HG03135 (cell line): ENCODE data around the gene SLX4IP.

ENCODE experiments used
- ATAC-seq: cut with Tn5 transposase; IDR thresholded peaks from one replicate; pipeline ENCODE4 v1.9.1; 2021; ENCODE audit warnings: mild to moderate bottlenecking, moderate library complexity; ENCODE audit not compliant: unreplicated experiment

SLX4IP gene

DNA sequence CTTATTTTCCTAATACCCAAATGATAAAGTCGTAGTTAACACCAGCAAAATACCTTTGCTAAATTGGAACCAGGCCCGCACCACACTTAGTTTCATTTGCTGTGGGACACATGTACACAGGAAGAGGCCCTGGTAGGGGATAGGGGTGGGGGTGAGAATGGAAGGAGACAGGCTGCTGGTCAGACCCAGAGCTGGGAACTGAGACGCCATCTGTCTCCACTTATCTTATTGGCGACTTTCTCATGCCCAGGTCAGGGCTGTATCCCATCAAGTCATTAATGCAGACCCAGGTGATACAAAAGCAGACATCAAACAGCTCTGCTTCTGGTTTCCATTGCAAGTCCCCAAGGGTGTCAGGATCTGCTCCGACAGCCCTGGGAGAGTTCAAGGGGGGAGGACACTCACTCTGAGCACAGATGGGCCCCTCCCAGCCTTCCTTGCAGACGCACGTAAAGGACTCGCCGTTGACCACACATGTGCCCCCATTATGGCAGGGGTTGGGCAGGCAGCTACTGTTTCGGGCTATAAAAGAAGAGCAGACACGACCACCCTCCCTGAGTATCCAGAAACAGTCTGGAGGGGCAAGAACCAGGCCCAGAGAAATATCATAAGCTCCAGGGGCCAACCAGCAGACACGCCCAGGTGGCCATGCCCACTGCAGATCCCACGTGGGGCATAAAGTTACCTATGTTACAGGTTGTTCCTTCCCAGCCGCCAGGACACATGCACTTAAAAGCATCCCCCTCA lies 209.5 kb downstream of the SLX4IP start:
- ATAC-seq: no peak

DNA sequence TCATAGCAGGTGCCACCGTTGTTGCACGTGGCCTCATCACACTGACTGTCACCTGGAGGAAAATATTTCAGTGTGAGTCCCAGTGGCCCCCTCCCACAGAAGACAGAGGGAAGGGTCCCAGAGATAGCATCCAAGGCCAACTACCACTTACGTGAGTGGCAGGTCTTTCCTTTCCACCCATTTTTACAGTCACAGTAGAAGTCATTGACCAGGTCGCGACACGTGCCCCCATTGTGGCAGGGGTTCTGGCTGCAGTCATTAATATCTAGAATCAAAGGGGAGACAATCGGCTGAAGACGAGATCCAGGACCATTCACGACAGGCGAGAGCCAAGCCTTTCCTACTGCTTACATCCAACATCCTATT lies 210.1 kb downstream of the SLX4IP start:
- ATAC-seq: no peak

DNA sequence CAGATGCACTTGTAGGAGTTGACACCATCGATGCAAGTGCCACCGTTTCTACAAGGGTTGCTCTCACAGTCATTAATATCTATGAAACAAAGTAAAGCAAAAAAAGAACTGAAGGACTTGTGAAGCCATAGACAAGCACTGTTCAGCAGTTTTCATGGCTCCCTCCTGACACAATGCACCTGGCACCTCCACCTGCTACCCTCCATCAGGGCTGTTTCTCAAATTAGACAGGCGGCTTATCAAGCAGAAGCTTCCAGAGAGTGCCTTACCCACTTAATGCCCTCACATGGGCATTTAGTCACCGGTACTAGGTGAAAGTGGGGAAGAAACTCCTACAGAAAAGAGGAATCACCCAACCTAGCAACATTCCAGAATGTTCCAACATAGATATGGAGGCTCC lies 210.9 kb downstream of the SLX4IP start:
- ATAC-seq: no peak

DNA sequence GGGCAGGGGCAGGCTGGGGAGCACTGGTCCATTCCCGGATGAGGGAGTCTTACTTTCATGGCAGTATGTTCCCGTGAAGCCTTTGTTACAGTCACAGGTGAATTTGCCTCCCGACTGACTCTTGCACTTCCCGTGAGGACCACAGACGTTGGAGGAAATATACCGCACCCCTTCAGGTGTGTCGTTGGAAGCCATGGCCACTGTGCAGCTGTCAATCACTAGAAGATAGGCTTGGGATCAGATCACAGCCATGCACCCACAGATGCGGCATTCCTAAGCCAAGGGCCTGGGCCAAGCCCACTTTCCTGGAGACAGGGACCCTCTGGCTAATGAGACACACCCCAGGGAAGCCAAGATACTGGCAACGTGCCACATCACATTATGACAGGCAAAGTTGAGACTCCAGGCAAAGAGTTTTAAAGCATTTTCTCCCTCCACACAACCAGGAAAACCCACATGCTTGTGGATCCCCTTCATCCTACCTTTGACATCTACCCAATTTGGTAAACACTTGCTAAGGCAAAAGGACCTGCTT lies 211.8 kb downstream of the SLX4IP start:
- no peak for ATAC-seq

DNA sequence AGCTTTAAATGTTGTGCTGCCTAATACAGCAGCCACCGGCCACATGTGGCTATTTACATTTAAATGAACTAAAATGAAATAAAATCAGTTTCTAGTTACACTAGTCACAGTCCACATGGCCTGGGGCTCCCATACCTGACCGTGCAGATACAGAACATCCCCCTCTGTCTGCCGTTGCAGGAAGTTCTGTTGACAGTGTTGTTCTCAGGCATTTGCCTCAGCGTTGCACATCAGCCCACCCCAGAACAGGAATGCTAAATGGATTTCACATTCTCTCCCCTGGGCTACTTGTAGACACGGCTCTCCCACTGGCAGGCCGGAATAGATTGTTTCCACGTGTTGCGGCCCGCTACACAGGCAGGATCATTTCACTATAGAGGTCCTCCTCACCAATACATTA lies 212.4 kb downstream of the SLX4IP start:
- no peak for ATAC-seq

DNA sequence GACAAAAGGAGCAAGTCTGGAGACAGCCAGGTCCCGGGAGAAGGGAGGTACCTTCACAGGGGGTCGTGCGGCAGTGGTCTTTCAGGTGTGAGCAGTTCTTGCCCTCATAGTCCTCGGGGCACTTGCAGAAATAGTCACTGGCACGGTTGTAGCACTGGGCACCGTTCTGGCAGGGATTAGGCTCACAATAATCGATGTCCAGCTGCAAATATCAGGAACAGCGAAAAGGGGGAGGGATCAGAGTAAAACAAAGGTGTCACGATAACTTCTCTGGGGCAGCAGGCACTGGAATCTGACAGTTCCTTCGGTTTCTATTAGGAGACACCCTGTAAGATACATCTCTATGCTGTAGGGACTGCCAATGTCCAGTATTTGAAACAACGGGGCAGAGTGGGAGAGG lies 212.8 kb downstream of the SLX4IP start:
- ATAC-seq: no peak

DNA sequence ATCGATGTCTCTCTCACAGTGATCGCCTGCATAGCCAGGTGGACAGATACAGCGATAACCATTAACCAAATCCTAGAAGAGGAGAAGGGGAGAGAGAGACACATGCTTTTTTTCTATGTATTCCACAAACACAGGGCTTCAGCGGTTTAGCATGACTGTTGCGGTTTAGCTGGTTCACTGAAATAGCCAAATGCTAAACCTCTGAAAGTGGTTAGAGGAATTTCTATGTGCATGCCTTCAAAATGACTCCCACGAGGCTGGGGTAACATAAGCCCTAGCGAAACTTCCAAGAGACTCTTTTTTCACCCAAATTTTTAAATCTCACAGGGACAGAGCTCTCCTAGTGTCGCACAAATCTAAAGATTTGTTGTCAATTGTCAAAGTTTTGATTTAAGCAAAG lies 213.5 kb downstream of the SLX4IP start:
- ATAC-seq: no peak

DNA sequence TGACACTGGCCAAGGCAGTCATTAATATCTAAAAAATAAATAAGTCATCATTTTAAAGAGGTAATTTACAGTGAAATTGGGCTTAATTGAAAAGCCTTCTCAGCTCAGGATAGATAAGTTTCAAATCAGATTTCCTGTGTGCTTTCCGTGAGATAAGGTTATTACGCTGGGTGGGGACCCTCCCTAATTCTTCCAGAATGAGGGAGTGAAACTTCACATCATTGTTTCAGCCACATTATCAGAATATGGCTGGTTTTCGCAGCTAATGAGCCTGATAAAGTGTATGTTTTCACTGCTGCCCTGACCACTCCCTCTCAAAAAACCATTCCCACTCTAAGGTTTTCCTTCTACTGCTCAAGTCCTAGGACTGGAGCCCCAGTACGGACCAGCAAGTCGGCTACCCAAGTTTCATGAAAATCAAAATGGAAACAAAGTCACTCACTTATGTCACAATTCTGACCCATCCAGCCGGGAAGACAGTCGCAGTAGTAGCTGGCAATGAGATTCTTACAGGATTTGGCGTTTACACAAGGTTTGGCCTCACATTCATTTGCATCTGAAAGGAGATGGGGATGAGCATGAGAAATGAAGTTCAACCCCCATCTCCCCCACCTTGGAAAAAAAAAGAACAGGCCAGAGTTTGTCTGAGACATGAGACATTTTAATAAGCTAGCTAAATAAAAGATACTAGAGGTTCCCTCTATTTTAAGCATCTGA lies 214.1 kb downstream of the SLX4IP start:
- ATAC-seq: no peak

DNA sequence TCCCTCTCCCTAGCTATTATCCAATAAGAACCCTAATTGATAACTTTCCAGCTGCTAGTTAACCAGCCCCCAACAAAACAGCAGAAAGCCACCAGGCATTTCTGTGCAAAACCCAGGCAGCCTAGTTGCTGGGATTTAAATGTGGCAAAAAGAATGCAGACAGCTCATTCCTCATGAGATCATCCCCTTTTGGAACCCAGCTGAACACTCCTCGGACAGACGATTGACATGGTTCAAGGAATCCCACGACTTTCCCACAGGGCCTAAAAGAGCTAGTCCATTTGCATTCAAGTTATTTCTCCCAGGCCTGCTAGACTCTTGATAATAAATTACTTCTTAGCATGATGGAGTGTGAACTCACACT lies 214.7 kb downstream of the SLX4IP start:
- ATAC-seq: no peak

DNA sequence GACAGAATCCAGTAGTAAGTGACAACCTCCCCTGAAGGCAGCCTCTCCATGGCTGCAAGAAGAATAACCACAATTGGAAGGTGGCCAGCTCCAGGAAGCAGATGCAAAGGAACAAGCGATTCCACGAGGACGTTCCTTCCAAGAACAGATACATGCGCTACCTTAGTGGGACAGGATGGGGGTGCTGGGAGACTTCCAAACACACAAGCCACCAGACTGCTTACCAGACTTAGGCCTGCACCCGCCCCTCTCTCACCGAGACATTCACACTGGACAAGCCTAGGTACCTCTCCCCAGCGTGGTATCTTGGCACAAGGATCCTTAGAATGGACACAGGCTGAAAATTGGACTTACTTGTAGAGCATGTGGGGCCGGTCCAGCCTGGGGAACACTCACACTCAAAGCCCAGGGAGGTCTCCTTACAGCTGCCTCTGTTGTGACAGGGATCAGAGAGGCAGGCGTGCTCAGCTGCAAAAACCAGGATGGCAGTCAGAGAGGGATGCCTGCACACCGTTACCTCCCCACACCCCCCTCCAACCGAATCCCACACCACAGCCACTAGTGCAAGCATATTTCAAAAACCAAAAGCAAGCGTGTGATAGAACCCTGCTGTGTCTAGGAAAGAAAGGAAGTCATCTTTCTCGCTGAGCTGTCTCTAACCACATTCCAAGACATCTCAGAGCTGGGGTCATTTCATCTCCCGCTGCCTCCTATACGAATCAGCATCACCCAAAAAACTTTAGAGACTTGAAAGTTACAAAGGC lies 216.3 kb downstream of the SLX4IP start:
- ATAC-seq: no peak

DNA sequence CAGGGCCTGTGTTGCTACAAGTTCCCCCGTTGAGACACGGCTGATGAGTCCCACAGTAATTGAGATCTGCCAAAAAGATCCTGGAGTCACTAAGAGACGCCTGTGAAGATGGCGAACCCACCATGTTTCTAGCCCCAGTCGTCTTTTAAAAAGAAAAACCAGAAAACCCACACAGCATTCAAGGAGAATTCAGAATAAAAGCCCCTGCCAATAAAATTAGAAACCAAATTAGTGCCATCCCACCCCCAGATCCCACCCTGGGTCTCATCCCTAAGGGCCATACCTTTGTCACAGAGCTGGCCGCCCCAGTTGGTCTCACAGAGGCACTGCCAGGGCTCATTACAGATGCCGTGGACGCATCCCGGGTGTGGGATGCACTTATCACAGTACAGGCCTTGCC lies 217.1 kb downstream of the SLX4IP start:
- ATAC-seq: no peak

DNA sequence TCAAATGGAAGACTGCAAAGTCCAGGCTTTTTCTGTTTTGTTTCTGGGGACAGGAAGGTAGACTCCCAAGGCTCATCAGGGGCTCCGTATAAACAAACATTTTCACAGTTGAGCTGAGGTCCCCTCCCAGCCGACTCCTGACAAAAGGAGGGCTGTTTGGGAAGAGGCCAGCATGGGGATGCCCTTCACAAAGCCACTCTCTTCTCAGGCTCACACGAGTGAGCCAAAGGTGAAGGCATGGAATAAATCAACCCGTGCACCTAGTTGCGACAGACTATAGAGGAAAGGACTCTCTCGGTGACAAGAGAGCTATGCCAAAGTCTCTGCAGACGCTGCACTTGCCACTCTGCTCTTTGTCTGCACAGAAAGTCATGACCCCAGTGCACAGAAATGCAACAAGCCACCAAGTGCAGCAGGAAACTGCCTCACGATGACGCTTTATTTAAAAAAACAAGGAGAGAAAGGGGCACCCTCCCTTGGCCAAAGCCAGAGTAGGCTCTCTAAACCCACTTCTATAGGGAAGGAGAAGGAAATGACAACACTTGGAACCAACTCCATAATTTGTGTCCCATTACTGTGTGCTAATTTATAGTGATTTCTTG lies 217.7 kb downstream of the SLX4IP start:
- no peak for ATAC-seq

DNA sequence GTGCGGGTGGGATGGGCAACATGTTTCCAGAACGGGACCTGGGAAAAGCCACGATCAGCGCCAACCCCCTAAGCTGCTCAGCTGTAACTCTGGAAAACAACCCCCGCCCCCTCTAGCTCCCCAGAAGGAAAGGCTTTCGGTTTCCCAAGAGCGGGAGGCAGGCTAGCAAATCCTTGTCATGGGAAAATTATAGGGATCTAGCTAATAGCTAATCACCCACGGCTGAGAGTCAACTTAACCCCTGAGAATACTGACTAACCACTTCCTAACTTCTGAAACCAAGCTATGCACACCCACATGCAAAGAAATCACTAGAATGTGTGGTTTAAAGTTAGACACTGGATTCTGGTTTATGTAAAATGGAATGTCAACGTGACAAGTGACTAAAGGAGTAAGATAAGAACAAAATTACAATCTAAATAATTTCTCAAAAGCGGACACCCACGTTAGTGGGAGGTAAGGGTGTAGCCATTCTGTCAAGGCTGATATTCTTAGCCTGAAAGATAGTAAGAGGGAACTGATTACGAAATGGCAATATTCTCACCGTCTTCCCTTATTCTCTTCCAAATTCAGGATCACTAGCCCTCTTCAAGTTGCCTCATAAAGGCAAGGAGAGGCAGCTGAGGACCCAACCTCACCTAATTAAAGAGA lies 218.6 kb downstream of the SLX4IP start:
- ATAC-seq: no peak

DNA sequence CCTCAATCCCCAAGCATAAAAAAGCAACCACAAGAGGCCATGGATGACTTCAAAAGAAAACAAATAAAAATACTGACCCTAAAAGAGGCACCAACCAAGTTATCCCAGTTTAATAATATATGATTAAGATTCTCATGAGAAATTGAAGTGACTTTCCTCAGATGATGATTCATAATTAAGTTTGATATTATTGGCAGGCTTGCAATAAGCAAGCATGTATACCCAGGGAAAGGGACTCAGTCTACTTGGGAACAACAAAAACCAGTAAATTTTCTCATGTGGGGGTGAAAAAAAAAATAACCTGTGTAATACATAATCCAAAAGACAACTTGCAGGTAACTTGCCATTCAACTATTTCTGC lies 219.1 kb downstream of the SLX4IP start:
- no peak for ATAC-seq

DNA sequence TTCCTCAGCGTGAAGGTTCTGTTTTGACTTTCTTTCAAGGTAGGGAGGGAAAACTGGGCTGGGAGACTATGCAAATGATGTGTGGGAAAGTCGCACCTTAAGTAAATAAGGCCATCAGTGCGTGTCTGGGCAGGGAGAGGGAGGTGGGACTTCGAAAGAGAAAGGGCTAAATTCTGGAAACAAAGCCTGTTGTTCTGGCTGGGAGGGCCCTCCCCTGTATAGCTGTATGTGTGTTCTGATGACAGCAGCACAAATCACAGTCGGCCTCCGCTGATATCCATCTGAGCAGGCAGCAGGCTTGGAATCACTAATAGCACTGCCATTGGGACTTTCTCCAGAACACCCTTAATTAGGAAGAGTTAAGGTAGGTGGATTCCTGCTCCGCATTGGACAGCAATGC lies 219.5 kb downstream of the SLX4IP start:
- ATAC-seq: no peak

DNA sequence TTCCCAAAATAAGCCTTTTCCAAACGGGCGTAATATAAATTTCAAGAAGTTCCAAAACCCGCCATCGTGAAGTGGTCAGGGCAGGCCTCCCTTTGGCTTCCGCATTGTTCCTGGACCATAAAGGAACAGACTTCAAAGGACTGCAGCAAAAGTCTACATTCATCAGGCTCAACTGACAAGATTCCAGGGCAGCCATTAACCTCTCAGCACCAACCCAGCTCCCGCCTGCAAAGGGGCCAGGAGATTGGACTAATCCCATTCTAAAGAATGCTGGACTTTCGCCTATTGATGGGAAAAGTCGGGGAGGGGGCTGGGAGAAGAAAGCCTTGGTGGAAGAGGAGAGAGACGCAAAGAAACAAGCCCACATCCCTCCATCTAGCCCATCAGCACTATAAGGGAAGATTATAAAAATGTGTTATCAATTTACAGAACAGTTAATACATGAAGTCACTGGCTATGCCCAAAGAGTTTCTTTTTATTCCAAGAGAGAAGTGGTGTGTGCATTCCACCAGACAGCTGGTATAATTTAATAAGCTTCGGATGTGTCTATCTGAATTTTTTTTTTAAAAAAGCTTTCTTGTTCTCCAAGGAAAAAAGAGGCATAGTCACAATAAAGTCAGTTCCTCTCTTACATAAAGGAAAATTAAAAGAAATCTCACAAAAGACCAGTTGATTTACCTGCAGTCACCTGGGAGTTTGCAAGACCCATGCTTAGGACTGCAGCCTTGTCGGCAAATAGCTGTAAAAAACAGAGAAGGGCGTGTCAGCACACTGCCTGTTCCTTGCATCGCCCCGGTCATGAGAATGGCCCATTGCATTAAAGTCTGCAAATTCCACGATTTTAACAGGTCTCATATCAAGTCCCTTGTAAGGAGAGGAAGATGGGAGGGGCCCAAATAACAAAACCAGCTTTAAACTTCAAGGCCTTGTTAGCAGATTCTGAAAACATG lies 220.9 kb downstream of the SLX4IP start:
- ATAC-seq: no peak

DNA sequence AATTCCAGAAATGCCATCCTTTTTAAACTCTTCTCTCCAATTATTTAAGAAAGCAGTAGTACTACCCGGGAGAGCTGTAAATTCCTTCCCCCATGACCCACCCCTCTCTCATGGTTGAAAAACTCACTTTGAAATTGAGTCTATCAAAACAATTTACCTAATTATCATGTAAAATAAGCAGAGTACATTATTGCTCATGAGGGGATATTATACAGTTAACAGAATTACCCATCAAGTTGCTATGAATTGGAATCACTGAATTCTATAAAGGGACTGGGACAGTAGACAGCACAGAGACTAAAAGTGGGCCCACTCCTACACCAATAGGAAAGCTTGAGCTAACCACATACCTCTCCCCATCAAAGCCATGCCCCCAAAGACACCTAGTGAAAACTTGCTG lies 222.3 kb downstream of the SLX4IP start:
- no peak for ATAC-seq

DNA sequence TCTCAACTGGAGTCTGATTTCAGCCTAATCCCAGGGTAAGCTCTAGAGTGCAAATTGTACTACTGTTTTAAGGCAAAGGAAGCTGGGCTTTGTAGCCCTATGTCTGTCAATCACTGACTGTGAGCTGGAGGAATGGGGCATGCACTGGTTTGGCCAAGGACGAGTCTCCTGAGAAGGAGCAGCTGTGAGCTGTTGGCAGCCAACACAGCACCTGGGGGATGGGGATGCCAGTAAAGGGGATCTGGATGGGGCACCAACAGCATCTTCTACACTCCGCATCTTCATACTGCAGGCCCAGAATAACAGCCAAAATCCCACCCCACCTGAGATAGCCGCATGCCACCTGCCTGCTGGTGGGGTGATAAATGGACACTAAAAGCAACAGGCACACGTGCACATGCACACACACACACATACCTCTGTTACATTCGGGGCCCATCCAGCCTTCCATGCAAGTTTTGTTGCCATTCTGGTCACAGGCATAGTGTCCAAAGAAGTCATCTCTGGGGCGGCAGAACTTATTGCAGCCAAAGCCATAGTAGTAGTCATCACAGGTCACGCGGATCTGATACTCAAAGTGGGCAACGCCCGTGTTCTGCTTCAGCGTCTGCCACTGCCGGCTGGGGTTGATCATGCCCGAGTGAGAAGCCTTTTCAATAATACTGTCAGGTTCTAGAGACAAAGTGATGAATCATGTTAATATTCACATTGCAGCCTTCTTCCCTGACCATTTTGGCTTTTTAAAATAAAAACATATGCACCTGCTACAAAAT lies 223.1 kb downstream of the SLX4IP start:
- ATAC-seq: no peak
